KBM-7 (cell line): ENCODE results near the gene ASGR1.
"Not testable (repeated sequence)": the region's sequence is repeated elsewhere in the genome, so short reads cannot be mapped to it uniquely, and the experiment has no call there.

Experiments used
- DNase-seq: peaks from one replicate; pipeline ENCODE4 v3.0.0-alpha.2; 2015
- in situ Hi-C: fragments of 300-500 bp; cut with MboI; formaldehyde crosslinking; loops from 2 replicates; pipeline ENCODE4 v1.14.3; 2020; ENCODE audit warnings: low sequenced_read_pairs, low pct_unique_long_range_greater_than_20kb, mixed read lengths

The ASGR1 gene

GRCh38 chr17:7195971-7196370 lies 16.8 kb upstream of the ASGR1 start:
- in situ Hi-C loops = no loop called here
- DNase-seq = no peak

- DNase-seq = no peak
- in situ Hi-C loops = no loop called here
These were observed 13.2 kb upstream of the ASGR1 start for GRCh38 chr17:7192271-7192937.

- in situ Hi-C loops = no loop called here
- DNase-seq = no peak
These were observed 12.6 kb upstream of the ASGR1 start for GRCh38 chr17:7191571-7192270.

GRCh38 chr17:7191069-7191468 lies 11.9 kb upstream of the ASGR1 start:
- DNase-seq = no peak
- in situ Hi-C loops = no loop called here

- no peak for DNase-seq
- in situ Hi-C loops = no loop called here
These were observed 11.2 kb upstream of the ASGR1 start for GRCh38 chr17:7190276-7190917.

GRCh38 chr17:7186241-7186640 lies 7.1 kb upstream of the ASGR1 start:
- DNase-seq = peak; percentile 35
- in situ Hi-C loops = no loop called here

- in situ Hi-C loops = no loop called here
- DNase-seq = no peak
These were observed 5.5 kb upstream of the ASGR1 start for GRCh38 chr17:7184647-7185046.

GRCh38 chr17:7184091-7184488 lies 4.9 kb upstream of the ASGR1 start:
- DNase-seq = peak; percentile 28
- in situ Hi-C loops = no loop called here

GRCh38 chr17:7183433-7184090 lies 4.4 kb upstream of the ASGR1 start:
- DNase-seq = no peak
- in situ Hi-C loops = no loop called here

- DNase-seq, in situ Hi-C loops: not testable (repeated sequence)
These were observed 2.9 kb upstream of the ASGR1 start for GRCh38 chr17:7182101-7182500.

- in situ Hi-C loops = no loop called here
These were observed 225 bp downstream of the ASGR1 start for GRCh38 chr17:7178973-7179316.

GRCh38 chr17:7177954-7178477 lies 1.2 kb downstream of the ASGR1 start:
- peak; percentile 22 for DNase-seq
- in situ Hi-C loops = no loop called here

More at GRCh38 chr17:7178973-7179316, 225 bp downstream of the ASGR1 start:
- no peak for DNase-seq

GRCh38 chr17:7177191-7177953 lies 1.8 kb downstream of the ASGR1 start:
- DNase-seq = peak; percentile 81
- in situ Hi-C loops = no loop called here

GRCh38 chr17:7176841-7177190 lies 2.4 kb downstream of the ASGR1 start:
- in situ Hi-C loops = no loop called here
- no peak for DNase-seq

- DNase-seq = no peak
- in situ Hi-C loops = no loop called here
These were observed 2.9 kb downstream of the ASGR1 start for GRCh38 chr17:7176107-7176840.

GRCh38 chr17:7175330-7175733 lies 3.8 kb downstream of the ASGR1 start:
- in situ Hi-C loops = no loop called here
- no peak for DNase-seq

GRCh38 chr17:7174603-7175326 lies 4.4 kb downstream of the ASGR1 start:
- DNase-seq = no peak
- in situ Hi-C loops = no loop called here
